Neutrophil (primary cell): ENCODE data around the gene CPXM2.

Source experiments
- H3K27ac ChIP-seq: fragments of 200-600 bp; sonication (generic); 2 replicates; pipeline ENCODE4 v1.5.1; 2016; ENCODE audit warnings: mild to moderate bottlenecking, moderate library complexity
- H3K27me3 ChIP-seq: fragments of 200-600 bp; sonication (generic); 2 replicates; pipeline ENCODE4 v1.6.0; 2016; ENCODE audit warnings: mild to moderate bottlenecking
- H3K36me3 ChIP-seq: fragments of 200-600 bp; sonication (generic); 2 replicates; pipeline ENCODE4 v1.5.1; 2017
- H3K4me1 ChIP-seq, 2 experiments: fragments of 200-600 bp in 1 of 2; sonication (generic) in 1 of 2; 1 replicate in 1 of 2; 2 replicates in 1 of 2; pipeline versions ENCODE4 v1.5.1 to v1.6.1; 2013 to 2016; ENCODE audit warnings: low read depth in 1 of 2, low read length in 1 of 2, mild to moderate bottlenecking in 1 of 2, moderate library complexity in 1 of 2; ENCODE audit not compliant: control insufficient read depth in 1 of 2, insufficient read depth in 1 of 2
- H3K4me3 ChIP-seq, 2 experiments: fragments of 200-600 bp in 1 of 2; sonication (generic) in 1 of 2; 1 replicate in 1 of 2; 2 replicates in 1 of 2; pipeline ENCODE4 v1.5.1; 2013 to 2016; ENCODE audit warnings: low read depth in 1 of 2, low read length in 1 of 2, mild to moderate bottlenecking in 1 of 2, moderate library complexity in 1 of 2
- H3K9me3 ChIP-seq: fragments of 200-600 bp; sonication (generic); 2 replicates; pipeline ENCODE4 v1.5.1; 2016
- TF ChIP-seq, protein P1 (sequence below): fragments of 200-600 bp; sonication (generic); IDR thresholded peaks from 2 replicates; pipeline ENCODE4 v1.5.1; 2016; ENCODE audit warnings: antibody characterized with exemption

CPXM2 gene

DNA sequence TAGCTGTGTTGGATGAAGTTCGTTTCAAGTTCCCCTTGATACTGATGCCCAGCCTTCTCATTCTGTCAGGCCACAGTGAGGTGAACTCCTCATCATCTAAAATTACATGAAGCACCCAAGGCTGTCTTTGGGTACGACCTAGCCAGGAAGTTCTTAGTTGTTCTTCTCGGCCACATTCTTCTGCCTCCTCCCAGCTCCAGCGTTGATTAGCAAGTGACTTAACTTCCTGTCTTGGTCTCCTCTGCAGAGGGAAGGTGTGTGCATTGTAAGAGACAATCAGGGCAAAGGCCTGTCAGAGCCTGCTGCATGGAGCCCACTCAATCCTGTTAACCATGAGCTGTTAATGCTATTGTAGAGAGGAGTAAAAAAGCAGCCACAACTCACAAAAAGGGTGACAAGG lies 43.2 kb upstream of the CPXM2 start:
- H3K36me3 ChIP-seq, result no peaks in the 10 kb centered on the region
- no peaks in the 10 kb centered on the region for H3K9me3 ChIP-seq
- H3K4me3 ChIP-seq, result no peak overlapping the region
- TF ChIP-seq, protein P1, sequence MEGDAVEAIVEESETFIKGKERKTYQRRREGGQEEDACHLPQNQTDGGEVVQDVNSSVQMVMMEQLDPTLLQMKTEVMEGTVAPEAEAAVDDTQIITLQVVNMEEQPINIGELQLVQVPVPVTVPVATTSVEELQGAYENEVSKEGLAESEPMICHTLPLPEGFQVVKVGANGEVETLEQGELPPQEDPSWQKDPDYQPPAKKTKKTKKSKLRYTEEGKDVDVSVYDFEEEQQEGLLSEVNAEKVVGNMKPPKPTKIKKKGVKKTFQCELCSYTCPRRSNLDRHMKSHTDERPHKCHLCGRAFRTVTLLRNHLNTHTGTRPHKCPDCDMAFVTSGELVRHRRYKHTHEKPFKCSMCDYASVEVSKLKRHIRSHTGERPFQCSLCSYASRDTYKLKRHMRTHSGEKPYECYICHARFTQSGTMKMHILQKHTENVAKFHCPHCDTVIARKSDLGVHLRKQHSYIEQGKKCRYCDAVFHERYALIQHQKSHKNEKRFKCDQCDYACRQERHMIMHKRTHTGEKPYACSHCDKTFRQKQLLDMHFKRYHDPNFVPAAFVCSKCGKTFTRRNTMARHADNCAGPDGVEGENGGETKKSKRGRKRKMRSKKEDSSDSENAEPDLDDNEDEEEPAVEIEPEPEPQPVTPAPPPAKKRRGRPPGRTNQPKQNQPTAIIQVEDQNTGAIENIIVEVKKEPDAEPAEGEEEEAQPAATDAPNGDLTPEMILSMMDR, result no peak
- no peaks in the 10 kb centered on the region for H3K4me1 ChIP-seq
- H3K27me3 ChIP-seq, result no peaks in the 10 kb centered on the region
- H3K27ac ChIP-seq, result no peak overlapping the region

- Histone ChIP-seq H3K36me3 (no peaks in the 10 kb centered on the region), H3K9me3 (no peaks in the 10 kb centered on the region), H3K4me1 (no peaks in the 10 kb centered on the region), H3K27ac (no peak overlapping the region), H3K4me3 (no peak overlapping the region), H3K27me3 (peaks cover 6% of the 10 kb centered on the region)
- TF ChIP-seq, protein P1, result no peak
Observed at GRCh38 chr10:123930340-123931001, 38.9 kb upstream of the CPXM2 start.

- H3K27ac ChIP-seq, result no peak overlapping the region
- TF ChIP-seq, protein P1, result no peak
- H3K27me3 ChIP-seq, result peaks cover 6% of the 10 kb centered on the region
Observed at GRCh38 chr10:123929791-123930190, 38.2 kb upstream of the CPXM2 start.

GRCh38 chr10:123928427-123928826 lies 36.8 kb upstream of the CPXM2 start:
- TF ChIP-seq, protein P1, result no peak
- no peaks in the 10 kb centered on the region for H3K36me3 ChIP-seq
- H3K4me3 ChIP-seq, result no peak overlapping the region
- no peaks in the 10 kb centered on the region for H3K4me1 ChIP-seq
- no peak overlapping the region for H3K27ac ChIP-seq
- peaks cover 6% of the 10 kb centered on the region for H3K27me3 ChIP-seq
- H3K9me3 ChIP-seq, result no peaks in the 10 kb centered on the region

More at GRCh38 chr10:123929791-123930190, 38.2 kb upstream of the CPXM2 start:
- Histone ChIP-seq H3K4me1 (no peaks in the 10 kb centered on the region), H3K9me3 (no peaks in the 10 kb centered on the region), H3K36me3 (no peaks in the 10 kb centered on the region), H3K4me3 (no peak overlapping the region)

- H3K4me1 ChIP-seq, result no peaks in the 10 kb centered on the region
- no peak overlapping the region for H3K4me3 ChIP-seq
- no peaks in the 10 kb centered on the region for H3K9me3 ChIP-seq
- TF ChIP-seq, protein P1, result no peak
- H3K36me3 ChIP-seq, result no peaks in the 10 kb centered on the region
- H3K27me3 ChIP-seq, result peaks cover 6% of the 10 kb centered on the region
- H3K27ac ChIP-seq, result no peak overlapping the region
Observed at GRCh38 chr10:123926401-123927264, 35.0 kb upstream of the CPXM2 start.
